Fibroblast of skin of back (primary cell): ENCODE data around the gene KLHDC10.
"Not testable (repeated sequence)": the region's sequence is repeated elsewhere in the genome, so short reads cannot be mapped to it uniquely, and the experiment has no call there.

ENCODE experiments used
- DNase-seq: peaks from one replicate; pipeline ENCODE4 v3.0.0-alpha.2; 2013

Gene KLHDC10

DNA sequence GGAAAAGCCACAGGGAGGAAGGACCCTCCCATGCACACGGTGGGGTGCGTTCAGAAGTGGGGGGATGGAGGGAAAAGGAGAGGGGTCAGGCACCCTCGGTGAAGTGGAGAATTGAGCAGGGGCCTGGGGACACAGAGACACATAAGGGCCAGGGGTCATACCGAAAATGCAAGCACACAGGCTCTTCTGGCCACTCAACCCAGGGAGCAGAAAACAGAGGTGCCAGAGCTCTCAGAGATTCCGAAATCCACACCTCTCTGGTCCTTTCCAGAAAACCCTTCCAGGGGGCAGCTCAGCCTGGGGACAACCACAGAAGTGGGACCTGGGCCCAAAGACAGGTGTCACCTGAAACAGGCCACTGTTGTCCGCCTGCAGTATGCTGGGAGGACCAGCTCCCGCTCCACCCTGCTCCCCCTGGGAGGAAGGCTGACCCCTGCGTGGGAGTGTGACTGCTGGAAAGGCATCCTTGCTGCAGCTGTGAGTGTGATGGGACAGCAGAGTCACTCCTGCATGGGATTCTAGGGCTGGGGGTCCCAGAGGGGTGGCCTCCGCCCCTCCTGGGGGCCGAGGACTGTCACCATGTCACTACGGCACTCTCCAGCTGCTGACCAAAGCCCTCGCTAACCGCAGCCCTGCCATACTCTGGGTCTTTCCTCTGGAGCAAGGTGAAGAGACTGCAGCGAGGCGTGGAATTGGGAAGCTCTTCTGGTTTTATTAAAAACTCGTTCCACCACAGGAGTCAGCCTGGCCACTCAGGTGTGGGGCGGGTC is 71.7 kb downstream of the KLHDC10 start:
- no peak for DNase-seq

GRCh38 chr7:130142654-130143333 is 72.5 kb downstream of the KLHDC10 start:
- DNase-seq: no peak

GRCh38 chr7:130143334-130143732 is 73.0 kb downstream of the KLHDC10 start:
- no peak for DNase-seq

GRCh38 chr7:130143986-130144311 is 73.6 kb downstream of the KLHDC10 start:
- no peak for DNase-seq

DNA sequence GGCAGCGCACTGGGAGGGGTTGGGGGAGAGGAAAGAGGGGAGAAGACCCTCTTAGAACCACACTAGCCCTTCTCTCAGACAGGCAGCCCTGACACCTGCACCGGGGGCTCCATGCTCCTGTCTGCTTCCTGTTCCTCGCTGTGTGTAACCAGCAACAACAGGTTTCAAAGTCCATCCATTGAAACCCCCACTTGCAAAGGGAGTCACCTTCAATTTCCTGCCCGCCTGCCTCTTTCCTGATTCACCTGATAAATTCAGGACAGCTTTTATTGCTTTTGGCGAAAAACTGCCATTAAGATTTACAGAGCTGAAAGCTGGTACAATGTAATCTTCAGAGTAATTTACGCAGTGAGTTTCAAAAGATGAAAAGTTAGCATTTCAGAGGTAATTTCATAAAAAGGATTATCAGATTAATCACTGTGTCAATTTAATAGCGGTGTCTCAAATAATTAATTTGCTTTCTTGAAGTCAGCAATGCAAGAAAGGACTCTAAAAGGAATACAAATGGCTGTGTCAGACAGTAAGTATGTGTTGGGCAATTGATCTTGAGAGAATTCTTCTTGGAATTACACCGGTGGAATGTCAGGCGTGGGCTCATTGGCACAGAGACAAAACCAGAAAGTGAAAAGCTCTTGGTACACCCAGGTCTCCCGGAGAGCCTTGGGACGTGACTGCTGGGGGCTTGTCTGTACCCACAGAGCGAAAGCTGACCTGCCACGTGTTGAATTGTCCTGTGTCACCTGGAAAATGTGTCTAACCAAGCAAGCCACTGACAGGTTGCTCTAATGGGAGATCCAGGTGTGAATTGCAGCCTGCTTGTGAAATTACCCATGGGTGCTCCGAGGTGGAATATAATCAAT is 74.2 kb downstream of the KLHDC10 start:
- DNase-seq: peak; percentile 84

GRCh38 chr7:130145424-130146100 is 75.2 kb downstream of the KLHDC10 start:
- DNase-seq: no peak

- DNase-seq: not testable (repeated sequence)
Measured at GRCh38 chr7:130146142-130146541, 75.8 kb downstream of the KLHDC10 start.

DNA sequence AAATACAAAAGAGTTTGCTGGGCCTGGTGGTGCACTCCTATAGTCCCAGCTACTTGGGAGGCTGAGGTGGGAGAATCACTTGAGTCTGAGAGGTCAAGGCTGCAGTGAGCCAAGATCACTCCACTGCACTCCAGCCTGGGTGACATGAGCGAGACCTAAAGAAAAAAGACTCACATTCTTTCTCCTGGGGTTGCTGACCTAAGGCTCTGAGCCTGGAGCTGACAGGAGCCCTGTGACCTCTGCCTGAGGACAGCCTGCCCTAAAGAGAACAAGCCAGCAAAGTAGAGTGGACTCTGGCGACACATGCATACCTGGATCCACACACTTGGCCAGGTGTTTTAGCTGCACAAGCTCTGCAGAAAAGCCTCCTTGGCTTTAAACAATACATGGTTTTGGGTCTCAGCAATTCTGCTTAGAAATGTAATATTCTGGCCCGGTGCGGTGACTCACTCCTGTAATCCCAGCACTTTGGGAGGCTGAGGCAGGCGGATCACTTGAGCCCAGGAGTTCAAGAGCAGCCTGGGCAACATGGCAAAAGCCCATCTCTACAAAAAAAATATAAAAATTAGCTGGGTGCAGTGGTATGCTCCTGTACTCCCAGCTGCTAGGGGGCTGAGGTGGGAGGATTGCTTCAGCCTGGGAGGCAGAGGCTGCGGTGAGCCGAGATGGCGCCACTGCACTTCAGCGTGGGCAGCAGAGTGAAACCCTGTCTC is 76.5 kb downstream of the KLHDC10 start:
- DNase-seq: no peak

GRCh38 chr7:130147710-130148325 is 77.5 kb downstream of the KLHDC10 start:
- DNase-seq: no peak

DNA sequence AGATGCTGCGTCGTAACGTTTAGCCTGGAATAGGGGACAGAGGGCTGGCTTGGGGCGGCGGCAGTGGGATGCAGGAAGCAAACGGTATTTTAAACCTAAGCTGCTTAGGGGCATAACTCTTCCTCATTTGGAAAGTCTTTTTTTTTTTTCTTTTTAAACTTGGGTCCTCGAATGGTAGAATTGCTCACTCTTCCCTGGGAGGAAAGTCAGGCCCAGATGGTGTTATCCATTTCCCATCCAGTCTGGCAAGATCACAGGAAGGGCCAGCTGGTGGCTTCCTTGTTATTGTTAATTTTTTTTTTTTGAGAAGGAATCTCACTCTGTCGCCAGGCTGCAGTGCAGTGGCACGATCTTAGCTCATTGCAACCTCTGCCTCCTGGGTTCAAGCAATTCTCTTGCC is 78.2 kb downstream of the KLHDC10 start:
- DNase-seq: peak; percentile 28

DNA sequence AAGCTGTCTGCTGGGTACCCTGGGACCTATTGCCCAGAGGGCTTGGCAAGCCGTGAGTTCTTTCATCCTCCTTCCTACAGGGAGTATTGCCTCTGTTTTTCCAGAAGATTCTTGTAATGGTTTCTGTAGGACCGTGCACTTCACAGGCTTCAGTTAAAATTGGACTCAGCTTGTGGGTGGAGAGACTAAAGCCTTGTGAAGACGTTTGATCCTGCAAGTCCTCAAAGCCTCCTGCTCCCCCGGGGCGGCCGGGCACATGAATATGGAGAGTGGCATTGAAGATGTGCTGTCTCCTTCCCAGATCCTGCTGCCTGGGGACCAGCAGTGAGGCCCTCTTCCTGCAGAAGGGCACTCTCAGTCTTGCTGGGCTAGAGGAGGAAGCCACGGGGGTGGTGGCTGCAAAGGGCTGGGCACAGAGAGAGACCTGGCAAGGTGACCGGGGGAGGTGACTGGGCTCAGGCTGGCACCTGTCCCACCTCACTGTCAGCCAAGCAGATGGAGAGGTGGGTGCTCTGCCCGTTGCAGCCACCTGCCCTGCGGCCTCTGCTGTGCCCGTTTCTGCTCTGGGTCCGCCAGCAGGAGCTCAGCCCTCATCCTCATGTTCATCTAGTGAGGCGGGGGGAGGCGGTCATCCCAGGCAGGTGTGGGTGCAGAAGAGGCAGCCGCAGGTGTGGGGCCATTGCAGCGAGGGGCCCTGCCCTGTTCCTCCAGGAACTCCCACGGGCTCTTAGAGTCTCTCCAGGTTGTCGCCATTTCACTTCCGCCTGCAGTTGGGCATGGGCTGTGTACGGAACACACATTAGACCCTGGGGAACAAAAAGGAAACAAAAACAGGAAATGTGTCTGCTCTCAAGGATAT is 79.2 kb downstream of the KLHDC10 start:
- DNase-seq: no peak

GRCh38 chr7:130150587-130150986 is 80.3 kb downstream of the KLHDC10 start:
- DNase-seq: no peak

DNA sequence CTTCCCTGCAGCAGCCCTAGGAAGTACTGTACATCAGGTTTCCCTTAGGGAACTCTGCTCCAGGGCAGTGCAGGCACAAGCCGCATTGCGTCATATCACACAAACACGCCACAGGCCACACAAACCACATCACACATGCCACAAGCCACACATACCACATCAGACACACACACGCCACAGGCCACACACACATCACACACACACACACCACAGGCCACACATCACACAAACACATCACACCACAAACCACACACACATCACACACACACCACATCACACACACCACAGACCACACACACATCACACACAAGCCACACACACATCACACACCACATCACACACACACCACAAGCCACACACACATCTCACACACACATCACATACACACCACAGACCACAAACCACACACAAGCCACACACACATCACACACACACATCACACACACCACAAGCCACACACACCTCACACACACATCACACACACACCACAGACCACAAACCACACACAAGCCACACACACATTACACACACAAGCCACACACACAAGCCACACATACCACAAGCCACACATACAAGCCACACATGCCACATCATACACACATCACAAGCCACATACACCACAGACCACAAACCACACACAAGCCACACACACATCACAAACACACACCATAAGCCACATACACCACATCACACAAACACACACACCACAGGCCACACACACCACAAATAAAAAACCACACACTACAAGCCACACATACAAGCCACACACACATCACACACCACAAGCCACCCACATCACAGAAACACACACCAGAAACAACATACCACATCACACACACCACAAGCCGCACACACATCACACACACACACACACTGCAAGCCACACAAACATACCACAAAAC is 81.5 kb downstream of the KLHDC10 start:
- no peak for DNase-seq

GRCh38 chr7:130152493-130153210 is 82.3 kb downstream of the KLHDC10 start:
- peak; percentile 43 for DNase-seq

DNA sequence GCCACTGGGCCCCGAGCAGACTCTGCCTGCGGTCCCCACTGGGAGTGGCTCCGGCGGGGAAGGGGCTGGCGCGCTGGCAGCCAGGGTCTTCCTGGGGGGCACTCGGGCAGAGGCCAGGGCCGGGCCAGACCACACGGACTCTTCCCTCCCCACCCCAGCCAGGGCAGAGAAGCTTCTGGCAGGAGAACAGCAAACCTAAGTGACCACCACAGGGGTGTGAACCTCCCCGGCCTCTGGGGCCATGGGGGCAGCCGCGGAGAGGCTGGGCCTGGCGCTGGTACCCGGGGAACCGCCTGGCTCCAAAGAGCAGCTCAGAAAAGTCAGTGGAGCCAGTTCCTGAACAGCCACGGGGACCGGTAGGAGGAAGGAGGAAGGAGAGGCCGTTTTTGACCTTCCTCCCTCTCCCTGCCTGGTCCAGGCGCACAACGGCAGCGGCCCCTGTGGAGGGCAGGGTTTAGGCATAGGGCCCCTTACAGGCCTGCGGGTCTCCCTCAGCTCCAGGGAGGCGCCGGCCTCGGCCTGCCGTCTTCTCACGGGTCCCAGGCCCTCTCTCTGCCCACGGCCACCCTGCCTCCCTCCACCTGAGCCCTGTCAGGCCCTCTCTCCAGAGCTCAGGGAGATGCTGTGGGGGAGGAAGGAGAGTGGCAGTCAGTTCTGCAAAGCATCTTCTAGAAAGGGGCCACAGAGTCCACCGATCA is 83.0 kb downstream of the KLHDC10 start:
- DNase-seq: no peak

- no peak for DNase-seq
Measured at GRCh38 chr7:130154131-130154500, 83.8 kb downstream of the KLHDC10 start.

DNA sequence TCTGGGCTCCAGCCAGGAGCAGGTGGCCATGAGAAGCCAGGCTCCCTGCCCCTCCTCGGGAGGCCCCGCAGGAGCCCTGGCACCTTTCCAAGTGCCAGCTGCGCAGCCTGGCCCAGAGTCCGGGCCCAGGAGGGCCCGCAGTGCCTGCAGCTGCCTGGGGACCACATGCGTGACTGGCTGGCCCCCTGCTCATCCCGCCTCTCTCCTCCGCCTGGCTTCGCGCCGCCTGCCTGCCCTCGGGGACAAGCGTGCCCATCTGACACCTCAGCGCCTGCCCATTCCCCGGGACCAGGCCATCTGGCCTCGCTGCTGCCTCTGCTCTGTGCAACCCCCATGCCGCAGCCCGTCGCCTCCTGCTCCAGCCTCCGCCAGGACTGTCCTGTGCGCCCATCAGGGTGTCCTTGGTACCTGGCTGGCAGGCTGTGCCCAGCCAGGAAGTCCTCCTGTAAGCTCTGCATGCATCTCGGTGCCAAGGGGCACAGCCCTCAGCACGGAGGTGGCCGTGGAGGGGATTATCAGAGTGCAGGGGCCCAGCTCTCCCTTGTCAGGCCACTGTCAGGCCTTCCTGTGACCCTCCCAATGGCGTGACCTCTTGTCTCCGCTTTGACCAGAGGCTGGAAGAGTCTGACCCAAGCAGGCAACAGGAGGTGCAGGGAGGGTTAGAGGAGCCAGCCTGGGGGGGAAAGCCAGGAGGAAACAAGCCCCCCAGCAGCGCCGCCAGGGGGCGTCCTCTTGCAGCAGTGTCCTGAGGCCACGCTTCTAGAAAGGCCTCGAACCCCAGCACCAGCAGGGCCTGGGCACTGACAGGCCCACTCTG is 84.4 kb downstream of the KLHDC10 start:
- no peak for DNase-seq
